Testis (tissue), 3 donors: ENCODE data around the gene ARL15. TPM values are rescaled to one million over a fixed set of nuclear protein-coding genes. Genes with fewer than 3 reads are reported as not detected.

Experiments
- DNase-seq: peaks from one replicate; pipeline ENCODE4 v3.0.0-alpha.2; 2019
- H3K27ac ChIP-seq, 2 donors: fragments of 200-600 bp; sonication (generic); one replicate each; pipeline ENCODE4 v1.5.1; 2019
- H3K27me3 ChIP-seq: fragments of 200-600 bp; sonication (generic); one replicate; pipeline ENCODE4 v1.5.1; 2019
- H3K36me3 ChIP-seq: fragments of 200-600 bp; sonication (generic); one replicate; pipeline ENCODE4 v1.5.1; 2017; ENCODE audit warnings: low read depth; ENCODE audit errors: missing control alignments
- H3K4me1 ChIP-seq: fragments of 200-600 bp; sonication (generic); one replicate; pipeline ENCODE4 v1.5.1; 2019
- H3K4me3 ChIP-seq, 2 donors: fragments of 200-600 bp; sonication (generic); one replicate each; pipeline ENCODE4 v1.5.1; 2017 to 2019
- H3K9me3 ChIP-seq: fragments of 200-600 bp; sonication (generic); one replicate; pipeline ENCODE4 v1.5.1; 2017
- POLR2A ChIP-seq: fragments of 450-650 bp; IDR thresholded peaks from one replicate; pipeline ENCODE4 v1.6.1; 2017; ENCODE audit warnings: antibody characterized with exemption, mild to moderate bottlenecking, moderate library complexity
- WGBS, 2 donors: methylation state at CpG; one replicate each; pipeline ENCODE4 v1.1.5; 2018; 5-methylcytosine and 5-hydroxymethylcytosine counted together
- intact Hi-C: fragments of 100-400 bp; cut with DNase I; formaldehyde crosslinking; loops from one replicate; pipeline ENCODE4 v1.15.1; 2023; ENCODE audit warnings: low total_unique reads
- polyA plus RNA-seq: library from polyadenylated mRNA; stranded (reverse); fragments of 350-450 nt; fragmentation: Illumina TruSeq; extraction: RNeasy Lipid Tissue Mini Kit (QIAGEN cat#74804); gene quantifications from one replicate; pipeline ENCODE4 v1.2.3, GENCODE V29; 2014; ENCODE audit warnings: low read depth, low replicate concordance; ENCODE audit not compliant: insufficient read depth
- total RNA-seq, 2 donors: library from RNA; depleted of rRNA; stranded (reverse); fragments of >200 nt; gene quantifications; one replicate each; pipeline ENCODE4 v1.2.3, GENCODE V29; 2016
- TF ChIP-seq, protein P1 (sequence below), 3 experiments: fragments of 450-650 bp in 2 of 3; fragments of 200-600 bp in 1 of 3; sonication (generic) in 1 of 3; IDR thresholded peaks; one replicate each; pipeline ENCODE4 v1.5.1; 2016 to 2019; ENCODE audit warnings: antibody characterized with exemption in 3 of 3, mild to moderate bottlenecking in 2 of 3, moderate library complexity in 1 of 3

Gene ARL15
- total and polyA plus RNA-seq, 3 donors from 2014 or later: 36.6 to 88.6 (median 75.2) TPM

DNA sequence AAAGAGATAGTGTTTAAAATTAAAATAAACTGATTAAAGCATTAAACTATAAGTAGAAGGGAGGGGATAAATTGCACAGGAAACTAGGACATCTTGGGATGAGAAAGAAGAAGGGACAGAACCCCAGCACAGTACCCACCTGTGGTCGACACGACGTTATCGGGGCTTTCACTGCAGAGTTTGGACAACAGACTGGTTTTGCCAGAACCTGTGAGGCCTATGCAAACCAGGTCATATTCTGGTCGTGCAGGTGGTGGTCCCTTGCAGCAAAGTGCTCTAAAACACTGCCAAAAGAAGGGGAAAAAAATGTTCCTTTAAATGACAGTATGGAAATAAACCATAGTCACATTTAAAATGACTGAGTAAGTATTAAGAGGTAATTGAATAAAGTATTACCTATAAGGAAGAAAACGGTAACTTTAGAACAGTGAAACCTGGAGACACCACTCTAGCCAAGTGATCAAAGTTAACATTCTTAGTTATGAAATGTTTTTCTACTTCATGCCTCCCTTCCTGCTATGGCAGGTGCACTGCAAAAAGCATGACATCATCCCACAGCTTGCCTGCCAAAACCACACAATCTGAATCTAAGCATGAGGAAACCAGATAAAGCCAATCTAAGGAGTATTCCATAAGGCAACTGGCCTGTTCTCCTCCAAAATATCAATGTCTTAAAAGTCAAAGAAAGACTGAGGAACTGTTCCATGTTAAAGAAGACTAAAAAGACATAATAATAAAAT, 138.6 kb downstream of the ARL15 start:
- intact Hi-C loops: no loop called here
- TF ChIP-seq, protein P1, sequence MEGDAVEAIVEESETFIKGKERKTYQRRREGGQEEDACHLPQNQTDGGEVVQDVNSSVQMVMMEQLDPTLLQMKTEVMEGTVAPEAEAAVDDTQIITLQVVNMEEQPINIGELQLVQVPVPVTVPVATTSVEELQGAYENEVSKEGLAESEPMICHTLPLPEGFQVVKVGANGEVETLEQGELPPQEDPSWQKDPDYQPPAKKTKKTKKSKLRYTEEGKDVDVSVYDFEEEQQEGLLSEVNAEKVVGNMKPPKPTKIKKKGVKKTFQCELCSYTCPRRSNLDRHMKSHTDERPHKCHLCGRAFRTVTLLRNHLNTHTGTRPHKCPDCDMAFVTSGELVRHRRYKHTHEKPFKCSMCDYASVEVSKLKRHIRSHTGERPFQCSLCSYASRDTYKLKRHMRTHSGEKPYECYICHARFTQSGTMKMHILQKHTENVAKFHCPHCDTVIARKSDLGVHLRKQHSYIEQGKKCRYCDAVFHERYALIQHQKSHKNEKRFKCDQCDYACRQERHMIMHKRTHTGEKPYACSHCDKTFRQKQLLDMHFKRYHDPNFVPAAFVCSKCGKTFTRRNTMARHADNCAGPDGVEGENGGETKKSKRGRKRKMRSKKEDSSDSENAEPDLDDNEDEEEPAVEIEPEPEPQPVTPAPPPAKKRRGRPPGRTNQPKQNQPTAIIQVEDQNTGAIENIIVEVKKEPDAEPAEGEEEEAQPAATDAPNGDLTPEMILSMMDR (IDR thresholded peaks at IDR 0.05): no peak
- no peak for TF ChIP-seq POLR2A
- DNase-seq: no peak
- H3K4me3 ChIP-seq: no peak overlapping the region
- 90 to 94% methylated on average over 6 of the region's 6 CpGs for WGBS, 2 donors
- H3K36me3 ChIP-seq: no peaks in the 10 kb centered on the region
- no peaks in the 10 kb centered on the region for H3K27me3 ChIP-seq
- no peak overlapping the region for H3K27ac ChIP-seq
- no peaks in the 10 kb centered on the region for H3K4me1 ChIP-seq
- no peaks in the 10 kb centered on the region for H3K9me3 ChIP-seq

DNA sequence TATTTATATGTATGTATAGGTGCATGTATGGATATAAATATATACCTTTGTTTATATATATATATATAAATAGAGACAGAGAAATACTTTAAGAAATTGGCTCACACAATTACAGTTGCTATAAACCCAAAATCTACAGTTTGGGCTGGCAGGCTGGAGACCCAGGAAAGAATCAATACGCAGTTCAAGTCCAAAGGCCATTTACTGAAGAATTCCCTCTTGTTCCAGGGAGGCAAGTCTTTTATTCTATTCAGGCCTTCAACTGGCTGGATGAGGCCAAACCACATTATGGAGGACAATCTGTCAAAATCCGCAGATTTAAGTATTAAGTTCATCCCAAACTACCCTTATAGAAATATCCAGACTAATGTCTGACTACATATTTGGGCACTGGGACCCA, 144.7 kb downstream of the ARL15 start:
- 64 to 66% methylated on average over 2 of the region's 2 CpGs for WGBS, 2 donors
- intact Hi-C loops: no loop called here
- H3K27ac ChIP-seq: no peak overlapping the region

DNA sequence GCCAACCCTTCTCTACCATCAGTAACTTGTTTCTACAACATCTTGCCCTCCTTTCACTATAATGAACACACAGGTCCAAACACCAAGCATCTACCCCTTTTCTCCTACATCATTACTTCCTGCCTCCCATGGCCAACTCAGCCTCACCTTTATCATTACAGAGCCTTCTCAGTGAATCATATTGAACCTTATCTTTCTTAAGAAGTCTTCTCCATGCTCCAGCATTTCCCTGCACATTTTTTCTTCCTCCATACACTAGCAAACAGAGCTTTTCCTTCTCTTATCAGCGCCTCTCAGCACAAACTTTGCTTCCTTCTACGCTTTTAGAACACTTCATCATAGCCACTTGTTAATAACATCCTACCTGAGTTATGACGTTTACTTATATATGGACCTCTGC, 148.2 kb downstream of the ARL15 start:
- Histone ChIP-seq H3K36me3 (no peaks in the 10 kb centered on the region), H3K4me1 (peaks cover 8% of the 10 kb centered on the region), H3K9me3 (no peaks in the 10 kb centered on the region), H3K27me3 (no peaks in the 10 kb centered on the region), H3K4me3 (no peak overlapping the region), H3K27ac (no peak overlapping the region)
- intact Hi-C loops: no loop called here
- DNase-seq: no peak
- TF ChIP-seq, protein P1 (IDR thresholded peaks at IDR 0.05): no peak
- no peak for TF ChIP-seq POLR2A
- WGBS, 2 donors: 92 to 96% methylated on average over 3 of the region's 3 CpGs

More for the DNA sequence above, 144.7 kb downstream of the ARL15 start:
- Histone ChIP-seq H3K4me1 (no peaks in the 10 kb centered on the region), H3K36me3 (no peaks in the 10 kb centered on the region), H3K9me3 (no peaks in the 10 kb centered on the region), H3K27me3 (no peaks in the 10 kb centered on the region), H3K4me3 (no peak overlapping the region)
- DNase-seq: no peak
- TF ChIP-seq, protein P1 (IDR thresholded peaks at IDR 0.05): no peak
- no peak for TF ChIP-seq POLR2A

DNA sequence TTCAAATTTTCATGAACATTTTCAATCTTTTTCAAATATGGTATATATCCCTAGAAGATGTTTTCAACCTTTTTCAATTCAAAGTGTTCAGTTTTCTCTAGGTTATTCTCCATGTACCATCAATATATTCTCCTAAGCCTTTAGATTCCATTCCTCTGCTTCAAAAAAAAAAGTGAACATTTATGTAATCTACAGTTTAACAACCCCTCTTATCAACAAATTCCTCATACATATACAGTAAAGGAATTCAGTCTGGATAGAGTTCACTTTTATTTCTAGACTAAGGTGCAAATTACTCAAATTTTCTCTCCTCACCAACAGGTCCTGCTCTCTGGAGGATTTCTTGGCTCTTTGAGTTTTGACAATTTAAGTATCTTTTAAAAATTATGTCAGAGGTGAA, 150.0 kb downstream of the ARL15 start:
- TF ChIP-seq, protein P1 (IDR thresholded peaks at IDR 0.05): no peak
- TF ChIP-seq POLR2A: no peak
- intact Hi-C loops: no loop called here
- Histone ChIP-seq H3K9me3 (no peaks in the 10 kb centered on the region), H3K4me3 (no peak overlapping the region), H3K4me1 (peaks cover 8% of the 10 kb centered on the region), H3K27me3 (no peaks in the 10 kb centered on the region), H3K27ac (no peak overlapping the region), H3K36me3 (no peaks in the 10 kb centered on the region)
- DNase-seq: no peak

DNA sequence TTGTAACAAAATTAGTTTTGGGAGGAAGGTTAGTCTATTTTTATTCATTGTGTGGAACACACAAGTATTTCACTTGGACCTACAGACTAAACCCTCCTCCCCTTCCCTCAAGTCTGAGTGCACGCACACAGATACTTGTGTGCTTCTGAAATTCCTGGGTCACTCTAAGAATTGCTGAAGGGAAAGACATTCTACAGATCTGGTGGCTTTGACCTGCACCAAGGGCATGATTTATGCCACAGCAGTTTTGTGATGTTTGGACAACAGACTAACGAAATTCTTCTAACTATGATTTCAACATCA, 150.5 kb downstream of the ARL15 start:
- Histone ChIP-seq H3K4me1 (peaks cover 8% of the 10 kb centered on the region), H3K4me3 (no peak overlapping the region), H3K27ac (no peak overlapping the region), H3K36me3 (no peaks in the 10 kb centered on the region), H3K27me3 (no peaks in the 10 kb centered on the region), H3K9me3 (no peaks in the 10 kb centered on the region)
- TF ChIP-seq, protein P1 (IDR thresholded peaks at IDR 0.05): no peak
- no peak for TF ChIP-seq POLR2A
- intact Hi-C loops: no loop called here
- WGBS, 2 donors: 46 to 49% methylated on average over 2 of the region's 2 CpGs
- DNase-seq: no peak
